HuH-7 (cell line): Measurements from ENCODE around the gene ABL1.
A peak's percentile ranks its signal among the peaks of the same experiment; 100 is the strongest.
"Not testable (repeated sequence)": the region's sequence is repeated elsewhere in the genome, so short reads cannot be mapped to it uniquely, and the experiment has no call there.

Source experiments
- DNase-seq: peaks from one replicate; pipeline ENCODE4 v3.0.0; 2011; ENCODE audit warnings: low spot score

Gene ABL1

GRCh38 chr9:130825351-130825651 lies 9.8 kb upstream of the ABL1 start:
- no peak for DNase-seq

DNA sequence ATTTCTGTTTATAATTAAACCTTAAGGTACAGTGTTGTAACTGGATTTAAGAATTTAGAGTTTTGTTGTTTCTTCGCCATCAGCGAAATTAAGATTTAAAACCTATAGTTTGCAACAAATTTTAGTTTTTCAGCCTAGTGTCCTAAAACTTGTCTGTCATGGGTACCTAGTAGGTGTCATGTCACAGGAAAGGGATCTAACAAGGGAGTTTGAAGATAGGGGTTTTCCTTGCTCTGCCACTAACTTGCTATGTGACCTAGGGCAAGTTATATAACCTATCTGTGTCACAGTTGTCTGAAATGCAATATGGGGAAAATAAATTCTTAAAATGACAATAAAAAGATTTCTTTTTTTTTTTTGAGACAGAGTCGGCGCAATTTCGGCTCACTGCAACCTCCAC lies 9.2 kb upstream of the ABL1 start:
- no peak for DNase-seq

DNA sequence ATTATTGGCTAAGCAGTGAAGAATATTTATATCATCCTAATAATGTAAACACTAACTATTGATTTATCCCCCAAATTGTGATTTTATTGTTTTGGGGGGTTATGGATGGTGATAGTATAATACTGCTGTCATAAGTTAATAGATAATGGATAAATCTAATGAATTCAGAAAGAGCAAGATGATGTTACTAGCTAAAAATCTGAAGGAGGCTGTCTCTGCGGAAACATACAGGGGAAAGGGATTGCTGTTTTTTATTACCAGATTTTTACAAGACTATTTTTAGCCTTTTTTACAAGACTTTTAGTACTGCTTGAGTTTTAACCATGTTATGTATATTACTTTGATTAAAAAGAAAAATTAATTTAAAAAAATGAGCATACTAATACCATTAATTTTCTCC lies 5.3 kb upstream of the ABL1 start:
- DNase-seq: no peak

- DNase-seq: no peak
Measured at GRCh38 chr9:130830231-130830760, 4.8 kb upstream of the ABL1 start.

- no peak for DNase-seq
Measured at GRCh38 chr9:130831077-130831476, 4.0 kb upstream of the ABL1 start.

DNA sequence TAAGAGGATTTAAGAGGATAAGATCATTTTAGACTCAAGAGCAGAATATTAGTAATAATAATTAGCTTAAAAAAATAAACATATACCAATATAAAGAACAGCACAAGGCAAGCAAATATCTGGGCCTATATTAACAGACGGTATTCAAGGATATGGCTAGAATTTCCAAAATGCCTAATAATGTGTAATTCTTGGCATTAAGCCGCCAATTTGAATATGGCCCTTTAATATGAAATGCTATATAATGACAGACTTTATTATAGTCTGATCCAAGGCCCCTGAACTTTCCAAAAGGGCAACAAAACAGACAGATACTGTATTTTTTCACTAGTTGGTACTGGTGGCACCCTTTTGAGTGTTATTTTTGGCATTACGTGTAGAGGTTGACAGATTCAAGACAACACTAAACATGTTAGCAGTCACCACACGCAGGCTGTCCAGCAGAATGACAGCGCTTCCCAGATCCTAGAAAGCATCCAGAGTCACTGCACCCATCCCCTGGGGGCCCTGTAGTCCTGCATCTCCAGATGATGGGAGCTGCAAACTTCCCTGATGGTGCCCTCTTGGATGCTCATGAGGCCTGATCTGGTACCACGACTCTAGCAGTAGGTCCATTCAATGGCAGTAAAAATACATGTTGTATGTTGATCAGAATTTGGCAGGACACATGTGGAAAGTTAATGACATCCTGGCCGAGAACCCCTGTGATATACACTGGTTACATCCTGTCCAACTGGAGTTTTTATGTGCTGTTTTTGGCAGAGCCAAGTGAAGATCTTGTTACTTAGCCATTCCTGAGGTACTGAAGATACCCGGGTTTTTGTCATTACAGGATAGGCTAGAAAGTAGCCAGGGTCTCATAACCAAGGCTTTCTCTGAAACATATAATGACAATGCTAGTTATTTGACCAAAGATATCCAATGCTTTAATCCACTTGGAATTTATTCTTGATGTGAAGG lies 1.7 kb upstream of the ABL1 start:
- DNase-seq: no peak

DNA sequence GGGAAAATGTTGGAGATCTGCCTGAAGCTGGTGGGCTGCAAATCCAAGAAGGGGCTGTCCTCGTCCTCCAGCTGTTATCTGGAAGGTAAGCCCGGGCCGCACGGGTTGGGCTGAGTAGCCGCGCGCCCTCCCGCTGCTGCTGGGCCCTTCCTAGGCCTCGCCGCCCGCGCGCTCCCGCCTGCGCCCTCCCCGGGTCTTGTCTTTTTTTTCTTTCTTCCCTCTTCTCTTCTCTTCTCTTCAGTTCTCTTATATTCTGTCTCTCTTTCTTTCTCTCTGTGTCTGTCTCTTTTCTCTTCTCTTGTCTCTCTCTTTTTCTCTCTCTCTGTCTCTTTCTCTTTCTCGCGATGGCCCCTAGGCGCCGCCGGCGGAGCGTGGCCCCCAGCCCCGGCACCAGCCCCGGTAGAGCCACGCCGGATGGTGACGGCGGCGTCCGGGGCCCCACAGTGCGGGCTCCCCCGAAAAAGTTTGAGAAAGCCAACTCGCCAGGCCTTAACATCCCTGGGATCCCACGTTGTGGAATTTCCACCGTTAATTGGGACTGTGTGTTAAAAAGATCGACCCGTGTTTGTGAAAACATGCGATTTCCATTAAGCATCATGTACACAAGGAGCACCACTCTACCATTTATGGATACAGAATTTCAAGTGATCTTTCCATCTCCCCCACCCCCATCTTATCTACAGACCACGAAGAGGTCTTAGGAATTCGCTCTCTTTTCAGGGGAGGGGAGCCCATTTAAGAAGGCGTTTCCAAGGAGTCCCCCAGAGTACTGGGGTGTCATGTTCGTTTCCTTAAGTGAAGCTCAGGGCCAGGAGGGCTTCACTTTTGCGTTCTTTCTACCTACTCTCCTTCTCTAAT lies 616 bp downstream of the ABL1 start:
- DNase-seq: peak; percentile 77

- peak; percentile 37 for DNase-seq
Measured at GRCh38 chr9:130837002-130837511, 2.0 kb downstream of the ABL1 start.

DNA sequence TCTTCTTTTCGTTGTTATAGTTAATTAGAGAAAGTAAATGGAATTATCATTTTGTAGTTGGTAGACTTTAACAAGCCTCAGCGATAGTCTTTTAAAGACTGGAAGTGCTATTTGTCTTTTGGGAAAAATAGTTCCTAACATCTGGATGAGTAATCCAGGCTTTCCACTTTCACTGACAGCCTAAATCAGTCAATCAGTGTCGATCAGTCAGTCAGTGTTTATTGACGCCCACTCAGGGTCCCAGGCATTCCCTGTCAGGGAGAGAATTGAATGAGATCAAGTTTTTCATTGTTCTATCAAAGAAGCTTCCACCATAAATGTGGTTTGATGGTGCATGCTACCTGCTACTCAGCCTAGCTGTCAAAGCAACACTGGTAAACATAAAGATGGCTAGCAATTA lies 2.6 kb downstream of the ABL1 start:
- no peak for DNase-seq

- DNase-seq: no peak
Measured at GRCh38 chr9:130839132-130840111, 4.4 kb downstream of the ABL1 start.

DNA sequence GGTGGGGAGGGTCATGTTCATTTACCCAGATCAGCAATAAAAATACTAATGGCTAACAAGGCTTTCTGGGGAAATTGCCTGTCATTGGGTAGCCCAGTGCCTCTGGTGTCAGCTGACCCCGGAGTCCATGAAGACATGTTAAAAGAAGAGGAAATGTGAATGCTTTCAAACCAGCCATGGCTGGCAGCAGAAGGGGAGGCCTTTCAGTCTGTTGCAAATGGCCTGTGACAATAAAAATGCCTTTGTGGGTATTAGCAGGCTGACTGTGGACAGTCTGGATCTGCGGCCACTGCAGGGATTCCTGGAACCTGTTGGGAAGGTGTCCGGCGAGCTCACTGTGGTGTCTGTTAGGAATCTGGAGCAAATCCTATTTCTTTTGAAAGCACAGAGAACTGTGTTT lies 7.5 kb downstream of the ABL1 start:
- DNase-seq: no peak

DNA sequence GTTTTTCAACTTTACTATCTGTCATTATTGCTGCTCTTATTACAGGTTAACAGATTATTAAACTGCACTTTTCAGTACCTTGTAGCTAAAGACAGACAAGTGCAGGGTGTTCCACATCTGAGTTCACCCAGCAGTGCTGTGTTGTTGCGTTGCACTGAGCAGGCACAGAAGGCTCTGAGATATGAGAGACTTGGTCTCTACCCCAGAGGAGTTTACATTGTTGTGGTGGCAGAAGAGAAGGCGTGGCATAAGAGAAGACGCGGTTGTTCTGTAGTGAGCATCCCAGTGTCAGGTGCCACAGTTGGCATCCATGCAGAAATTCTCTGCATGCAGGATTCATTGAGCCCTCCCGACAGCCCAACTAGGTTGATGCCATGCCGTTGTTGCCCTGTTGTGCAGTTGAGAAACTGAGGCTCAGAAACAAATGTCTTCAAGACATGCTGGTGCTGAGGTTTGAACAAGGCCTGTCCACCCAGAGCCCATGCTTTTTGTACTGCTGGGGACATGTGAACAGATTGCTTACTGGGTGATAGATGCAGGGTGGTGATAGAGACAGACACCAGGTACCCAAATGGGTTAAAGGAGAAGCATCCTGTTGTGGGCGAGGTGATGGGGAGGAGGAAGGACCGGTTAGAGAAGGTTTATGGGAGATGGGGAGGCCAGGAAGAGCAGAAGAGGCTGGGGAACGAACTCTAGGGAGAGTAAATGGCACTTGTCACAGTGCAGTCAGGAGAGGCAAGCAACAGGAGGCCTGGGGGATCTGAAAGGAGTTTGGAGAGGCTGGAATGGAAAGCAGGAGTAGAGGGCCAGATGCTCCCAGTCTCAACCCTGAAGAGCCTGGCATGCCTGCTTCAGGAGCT lies 8.2 kb downstream of the ABL1 start:
- no peak for DNase-seq

DNA sequence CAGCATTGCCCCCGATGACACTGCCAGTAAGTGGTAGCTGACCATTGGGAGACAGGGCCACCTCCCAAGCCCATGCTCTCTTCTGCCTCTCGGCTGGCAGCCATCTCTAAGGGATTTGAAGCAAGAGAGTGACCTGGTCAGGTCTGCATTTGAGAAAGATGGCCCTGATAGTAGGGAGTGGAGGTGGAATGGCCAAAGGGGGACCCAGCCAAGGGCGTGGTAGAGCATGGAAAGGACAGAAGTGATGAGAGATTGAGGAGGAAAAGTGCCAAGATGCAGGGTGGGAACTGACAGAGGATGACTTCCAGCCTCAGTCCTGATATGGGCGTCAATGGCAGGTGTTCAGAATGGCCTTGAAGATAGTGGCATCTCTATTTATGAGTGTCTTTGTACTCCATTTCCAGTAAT lies 9.0 kb downstream of the ABL1 start:
- no peak for DNase-seq

DNA sequence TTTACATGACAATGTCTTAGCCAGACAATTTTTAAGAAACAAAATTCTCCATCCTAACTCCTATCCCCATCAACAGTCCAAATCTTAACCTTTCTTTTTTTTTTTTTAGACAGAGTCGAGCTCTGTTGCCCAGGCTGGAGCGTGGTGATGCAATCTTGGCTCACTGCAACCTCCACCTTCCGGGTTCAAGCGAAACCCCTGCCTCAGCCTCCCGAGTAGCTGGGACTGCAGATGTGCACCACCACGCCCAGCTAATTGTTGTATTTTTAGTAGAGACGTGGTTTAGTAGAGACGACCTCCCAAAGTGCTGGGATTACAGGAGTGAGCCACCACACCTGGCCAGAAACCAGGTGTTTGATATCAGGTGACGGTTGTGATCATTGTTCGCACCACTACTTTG lies 10.2 kb downstream of the ABL1 start:
- DNase-seq: no peak

- no peak for DNase-seq
Measured at GRCh38 chr9:130845901-130846481, 10.9 kb downstream of the ABL1 start.

- DNase-seq: no peak
Measured at GRCh38 chr9:130846487-130847305, 11.6 kb downstream of the ABL1 start.

GRCh38 chr9:130847306-130848217 lies 12.5 kb downstream of the ABL1 start:
- peak; percentile 56 for DNase-seq

DNA sequence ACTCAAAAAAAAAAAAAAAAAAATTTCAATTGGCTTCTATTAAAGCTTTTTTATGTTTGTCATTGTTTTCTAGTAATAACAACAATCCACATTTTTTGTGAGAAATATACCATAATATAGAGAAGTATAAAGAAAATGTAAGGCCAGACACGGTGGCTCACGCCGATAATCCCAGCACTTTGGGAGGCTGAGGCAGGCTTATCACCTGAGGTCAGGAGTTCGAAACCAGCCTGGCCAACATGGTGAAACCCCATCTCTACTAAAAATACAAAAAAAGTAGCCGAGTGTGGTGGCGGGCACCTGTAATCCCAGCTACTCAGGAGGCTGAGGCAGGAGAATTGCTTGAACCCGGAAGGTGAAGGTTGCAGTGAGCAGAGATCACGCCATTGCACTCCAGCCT lies 13.5 kb downstream of the ABL1 start:
- not testable (repeated sequence) for DNase-seq
